PC-9 (cell line): ENCODE results near the gene ARHGAP24. TPM values are rescaled to one million over a fixed set of nuclear protein-coding genes. Genes with fewer than 3 reads are reported as not detected.
"Not testable (repeated sequence)": the region's sequence is repeated elsewhere in the genome, so short reads cannot be mapped to it uniquely, and the experiment has no call there.

Experiments
- BruUV-seq: library from RNA; stranded (reverse); fragments of 400-500 nt; replicated peaks from 2 replicates; lab custom pipeline; 2021; lab: Mats Ljungman, UMichigan
- CTCF ChIA-PET: fragments of 300-600 bp; sonication (Branson Sonifier 250); formaldehyde crosslinking; loops from one replicate; lab custom pipeline; 2022; ENCODE audit warnings: antibody characterized with exemption; lab: Charles Lee
- POLR2A ChIA-PET: fragments of 300-600 bp; sonication (Branson Sonifier 250); formaldehyde crosslinking; loops from one replicate; lab custom pipeline; 2022; ENCODE audit warnings: antibody characterized with exemption; ENCODE audit not compliant: unreplicated experiment; lab: Charles Lee
- DNase-seq, 2 experiments: peaks; one replicate each; pipeline versions ENCODE4 v3.0.0 to v3.0.0-alpha.2; 2015 to 2022; ENCODE audit warnings: mixed read lengths in 1 of 2
- H2AFZ ChIP-seq: fragments of 200-600 bp; sonication (generic); 2 replicates; pipeline ENCODE4 v1.8.1; 2017; ENCODE audit warnings: antibody characterized with exemption
- H3F3A ChIP-seq: fragments of 200-600 bp; sonication (generic); 2 replicates; pipeline ENCODE4 v1.8.1; 2017; ENCODE audit warnings: antibody characterized with exemption, mild to moderate bottlenecking, low read depth; ENCODE audit not compliant: insufficient read depth
- H3K27ac ChIP-seq: fragments of 200-600 bp; sonication (generic); 2 replicates; pipeline ENCODE4 v1.6.1; 2016; ENCODE audit warnings: mixed run types
- H3K27me3 ChIP-seq: fragments of 200-600 bp; sonication (generic); 2 replicates; pipeline ENCODE4 v1.6.1; 2016; ENCODE audit warnings: low read depth, mixed run types; ENCODE audit not compliant: insufficient read depth
- H3K36me3 ChIP-seq: fragments of 200-600 bp; sonication (generic); 2 replicates; pipeline ENCODE4 v1.6.1; 2016; ENCODE audit warnings: low read depth, mixed run types
- H3K4me1 ChIP-seq: fragments of 200-600 bp; sonication (generic); replicated peaks from 2 replicates; pipeline ENCODE4 v1.6.1; 2016; ENCODE audit warnings: mixed run types; ENCODE audit not compliant: insufficient read depth
- H3K4me2 ChIP-seq: fragments of 200-600 bp; sonication (generic); 2 replicates; pipeline ENCODE4 v1.6.1; 2017; ENCODE audit warnings: mixed run types
- H3K4me3 ChIP-seq: fragments of 200-600 bp; sonication (generic); 2 replicates; pipeline ENCODE4 v1.6.1; 2016; ENCODE audit warnings: mixed run types
- H3K79me2 ChIP-seq: fragments of 200-600 bp; sonication (generic); 2 replicates; pipeline ENCODE4 v1.6.1; 2017; ENCODE audit warnings: low read depth, mixed run types
- H3K9me2 ChIP-seq: fragments of 200-600 bp; sonication (generic); 2 replicates; pipeline ENCODE4 v1.8.1; 2017; ENCODE audit warnings: mild to moderate bottlenecking; ENCODE audit not compliant: insufficient read depth
- H3K9me3 ChIP-seq: fragments of 200-600 bp; sonication (generic); 2 replicates; pipeline ENCODE4 v1.8.1; 2016; ENCODE audit warnings: low read depth; ENCODE audit not compliant: insufficient read depth
- H4K20me1 ChIP-seq: fragments of 200-600 bp; sonication (generic); 2 replicates; pipeline ENCODE4 v1.8.1; 2017; ENCODE audit not compliant: insufficient read depth
- CTCF ChIP-seq: fragments of 200-600 bp; sonication (generic); conservative IDR thresholded peaks from 2 replicates; pipeline ENCODE4 v1.6.1; 2017; ENCODE audit warnings: mixed run types, antibody characterized with exemption, mild to moderate bottlenecking, moderate library complexity
- EZH2 ChIP-seq: fragments of 200-600 bp; sonication (generic); IDR thresholded peaks from 2 replicates; pipeline ENCODE4 v1.8.0; 2017; ENCODE audit warnings: antibody characterized with exemption, low read depth
- intact Hi-C: fragments of 100-400 bp; cut with micrococcal nuclease; formaldehyde crosslinking; loops from one replicate; pipeline ENCODE4 v1.10.0; 2022; ENCODE audit not compliant: unreplicated experiment
- total RNA-seq: library from RNA; stranded (reverse); gene quantifications from 2 replicates; pipeline ENCODE4 v1.2.3, GENCODE V29; 2021

ARHGAP24 gene
- total RNA-seq, 1 experiment from 2014 or later = 2.2 TPM

GRCh38 chr4:85842540-85842939, 367.6 kb downstream of the ARHGAP24 start:
- H3K27me3 ChIP-seq = no peaks in the 10 kb centered on the region
- no peak overlapping the region for H3K4me3 ChIP-seq
- BruUV-seq = no TSS peak
- no peak overlapping the region for H3K27ac ChIP-seq
- no peaks in the 10 kb centered on the region for H3K4me1 ChIP-seq
- H3K9me3 ChIP-seq = no peaks in the 10 kb centered on the region
- intact Hi-C loops = no loop called here
- no peaks in the 10 kb centered on the region for H3K9me2 ChIP-seq
- no peaks in the 10 kb centered on the region for H4K20me1 ChIP-seq
- ChIA-PET POLR2A (interaction anchor here (0.6 kb wide), 1 partner anchor 303 kb away, joined by 4 read pairs; no protein-coding TSS in a partner anchor), CTCF (no interaction called here)
- no peak overlapping the region for H2AFZ ChIP-seq
- TF ChIP-seq EZH2 (no peak), CTCF (no peak)
- no peaks in the 10 kb centered on the region for H3F3A ChIP-seq
- no peaks in the 10 kb centered on the region for H3K36me3 ChIP-seq
- no peak for DNase-seq
- H3K4me2 ChIP-seq = no peak overlapping the region
- no peaks in the 10 kb centered on the region for H3K79me2 ChIP-seq

GRCh38 chr4:85853740-85854139, 378.8 kb downstream of the ARHGAP24 start:
- H3F3A ChIP-seq, H4K20me1 ChIP-seq, H3K4me2 ChIP-seq, H3K27ac ChIP-seq, POLR2A ChIA-PET, H3K79me2 ChIP-seq, intact Hi-C loops, DNase-seq, H3K4me3 ChIP-seq, CTCF ChIA-PET, BruUV-seq, H3K4me1 ChIP-seq, H3K9me2 ChIP-seq, H3K27me3 ChIP-seq, H3K36me3 ChIP-seq, H3K9me3 ChIP-seq, H2AFZ ChIP-seq: not testable (repeated sequence)

- Histone ChIP-seq H3K9me2 (no peaks in the 10 kb centered on the region), H3K27ac (no peak overlapping the region), H3K4me3 (no peak overlapping the region), H3K27me3 (no peaks in the 10 kb centered on the region), H3K36me3 (no peaks in the 10 kb centered on the region), H3K79me2 (no peaks in the 10 kb centered on the region), H3K4me1 (no peaks in the 10 kb centered on the region), H3K4me2 (no peak overlapping the region), H3F3A (no peaks in the 10 kb centered on the region), H3K9me3 (no peaks in the 10 kb centered on the region), H2AFZ (no peak overlapping the region), H4K20me1 (no peaks in the 10 kb centered on the region)
- ChIA-PET POLR2A (no interaction called here), CTCF (no interaction called here)
- DNase-seq = no peak
- BruUV-seq = no TSS peak
- TF ChIP-seq CTCF = no peak
- no peak for TF ChIP-seq EZH2
- intact Hi-C loops = no loop called here
Observed at GRCh38 chr4:85854546-85854945, 379.6 kb downstream of the ARHGAP24 start.

GRCh38 chr4:85860066-85860740, 385.3 kb downstream of the ARHGAP24 start:
- Histone ChIP-seq H4K20me1 (no peaks in the 10 kb centered on the region), H3K9me2 (no peaks in the 10 kb centered on the region), H3K9me3 (no peaks in the 10 kb centered on the region), H3K27ac (no peak overlapping the region), H2AFZ (no peak overlapping the region), H3K4me2 (no peak overlapping the region), H3K27me3 (no peaks in the 10 kb centered on the region), H3K79me2 (no peaks in the 10 kb centered on the region), H3F3A (no peaks in the 10 kb centered on the region), H3K36me3 (no peaks in the 10 kb centered on the region), H3K4me1 (no peaks in the 10 kb centered on the region), H3K4me3 (no peak overlapping the region)
- no TSS peak for BruUV-seq
- CTCF ChIA-PET = no interaction called here
- intact Hi-C loops = no loop called here
- no peak for TF ChIP-seq EZH2
- no peak for TF ChIP-seq CTCF
- POLR2A ChIA-PET = no interaction called here
- no peak for DNase-seq
